Measurements from ENCODE around the gene SERINC3.

Gene SERINC3

GRCh38 chr20:44532259-44532980, 10.6 kb upstream of the SERINC3 start:
- no peaks in the 10 kb centered on the region for H3K27me3 ChIP-seq (ENCODE audit: control insufficient read depth, insufficient read depth, low read length)
- H3K4me3 ChIP-seq (ENCODE audit: low read depth, low read length), result peak overlapping the region; percentile 87
- no peaks in the 10 kb centered on the region for H3K9me3 ChIP-seq (ENCODE audit: control insufficient read depth, insufficient read depth, low read length)
- H3K36me3 ChIP-seq (ENCODE audit: control insufficient read depth, insufficient read depth, low read length), result no peaks in the 10 kb centered on the region
- H3K4me1 ChIP-seq (ENCODE audit: control insufficient read depth, insufficient read depth, low read length), result peaks cover 5% of the 10 kb centered on the region
- peak overlapping the region; percentile 47 for H3K9ac ChIP-seq (ENCODE audit: low read depth, low read length)

- Histone ChIP-seq H3K9me3 (ENCODE audit: control insufficient read depth, insufficient read depth, low read length) (no peaks in the 10 kb centered on the region), H3K4me3 (ENCODE audit: low read depth, low read length) (no peak overlapping the region), H3K27me3 (ENCODE audit: control insufficient read depth, insufficient read depth, low read length) (no peaks in the 10 kb centered on the region), H3K4me1 (ENCODE audit: control insufficient read depth, insufficient read depth, low read length) (peaks cover 14% of the 10 kb centered on the region), H3K9ac (ENCODE audit: low read depth, low read length) (no peak overlapping the region), H3K36me3 (ENCODE audit: control insufficient read depth, insufficient read depth, low read length) (no peaks in the 10 kb centered on the region)
These were observed 6.4 kb upstream of the SERINC3 start for GRCh38 chr20:44528309-44528708.

- Histone ChIP-seq H3K36me3 (ENCODE audit: control insufficient read depth, insufficient read depth, low read length) (no peaks in the 10 kb centered on the region), H3K4me3 (ENCODE audit: low read depth, low read length) (no peak overlapping the region), H3K4me1 (ENCODE audit: control insufficient read depth, insufficient read depth, low read length) (peaks cover 14% of the 10 kb centered on the region), H3K9ac (ENCODE audit: low read depth, low read length) (no peak overlapping the region), H3K27me3 (ENCODE audit: control insufficient read depth, insufficient read depth, low read length) (no peaks in the 10 kb centered on the region), H3K9me3 (ENCODE audit: control insufficient read depth, insufficient read depth, low read length) (no peaks in the 10 kb centered on the region)
These were observed 5.9 kb upstream of the SERINC3 start for GRCh38 chr20:44527716-44528199.

- H3K4me1 ChIP-seq (ENCODE audit: control insufficient read depth, insufficient read depth, low read length), result peaks cover 10% of the 10 kb centered on the region
- no peaks in the 10 kb centered on the region for H3K27me3 ChIP-seq (ENCODE audit: control insufficient read depth, insufficient read depth, low read length)
- no peak overlapping the region for H3K4me3 ChIP-seq (ENCODE audit: low read depth, low read length)
- no peaks in the 10 kb centered on the region for H3K9me3 ChIP-seq (ENCODE audit: control insufficient read depth, insufficient read depth, low read length)
- H3K9ac ChIP-seq (ENCODE audit: low read depth, low read length), result no peak overlapping the region
- no peaks in the 10 kb centered on the region for H3K36me3 ChIP-seq (ENCODE audit: control insufficient read depth, insufficient read depth, low read length)
These were observed 4.3 kb upstream of the SERINC3 start for GRCh38 chr20:44526129-44526528.

GRCh38 chr20:44523746-44524145, 1.9 kb upstream of the SERINC3 start:
- no peaks in the 10 kb centered on the region for H3K9me3 ChIP-seq (ENCODE audit: control insufficient read depth, insufficient read depth, low read length)
- H3K4me3 ChIP-seq (ENCODE audit: low read depth, low read length), result no peak overlapping the region
- H3K4me1 ChIP-seq (ENCODE audit: control insufficient read depth, insufficient read depth, low read length), result peaks cover 16% of the 10 kb centered on the region
- H3K36me3 ChIP-seq (ENCODE audit: control insufficient read depth, insufficient read depth, low read length), result no peaks in the 10 kb centered on the region
- no peaks in the 10 kb centered on the region for H3K27me3 ChIP-seq (ENCODE audit: control insufficient read depth, insufficient read depth, low read length)
- no peak overlapping the region for H3K9ac ChIP-seq (ENCODE audit: low read depth, low read length)

- Histone ChIP-seq H3K9me3 (ENCODE audit: control insufficient read depth, insufficient read depth, low read length) (no peaks in the 10 kb centered on the region), H3K4me1 (ENCODE audit: control insufficient read depth, insufficient read depth, low read length) (peaks cover 16% of the 10 kb centered on the region), H3K4me3 (ENCODE audit: low read depth, low read length) (no peak overlapping the region), H3K27me3 (ENCODE audit: control insufficient read depth, insufficient read depth, low read length) (no peaks in the 10 kb centered on the region), H3K36me3 (ENCODE audit: control insufficient read depth, insufficient read depth, low read length) (no peaks in the 10 kb centered on the region), H3K9ac (ENCODE audit: low read depth, low read length) (no peak overlapping the region)
These were observed 971 bp upstream of the SERINC3 start for GRCh38 chr20:44522841-44523240.

GRCh38 chr20:44520881-44521280, 989 bp downstream of the SERINC3 start:
- Histone ChIP-seq H3K27me3 (ENCODE audit: control insufficient read depth, insufficient read depth, low read length) (no peaks in the 10 kb centered on the region), H3K9ac (ENCODE audit: low read depth, low read length) (no peak overlapping the region), H3K9me3 (ENCODE audit: control insufficient read depth, insufficient read depth, low read length) (no peaks in the 10 kb centered on the region), H3K4me3 (ENCODE audit: low read depth, low read length) (peak overlapping the region; percentile 98), H3K36me3 (ENCODE audit: control insufficient read depth, insufficient read depth, low read length) (no peaks in the 10 kb centered on the region), H3K4me1 (ENCODE audit: control insufficient read depth, insufficient read depth, low read length) (peaks cover 18% of the 10 kb centered on the region)

GRCh38 chr20:44518248-44518647, 3.6 kb downstream of the SERINC3 start:
- H3K4me1 ChIP-seq (ENCODE audit: control insufficient read depth, insufficient read depth, low read length), result peaks cover 9% of the 10 kb centered on the region
- H3K9ac ChIP-seq (ENCODE audit: low read depth, low read length), result no peak overlapping the region
- H3K27me3 ChIP-seq (ENCODE audit: control insufficient read depth, insufficient read depth, low read length), result no peaks in the 10 kb centered on the region
- H3K9me3 ChIP-seq (ENCODE audit: control insufficient read depth, insufficient read depth, low read length), result no peaks in the 10 kb centered on the region
- H3K36me3 ChIP-seq (ENCODE audit: control insufficient read depth, insufficient read depth, low read length), result no peaks in the 10 kb centered on the region
- no peak overlapping the region for H3K4me3 ChIP-seq (ENCODE audit: low read depth, low read length)

GRCh38 chr20:44517454-44517853, 4.4 kb downstream of the SERINC3 start:
- no peak overlapping the region for H3K9ac ChIP-seq (ENCODE audit: low read depth, low read length)
- no peaks in the 10 kb centered on the region for H3K9me3 ChIP-seq (ENCODE audit: control insufficient read depth, insufficient read depth, low read length)
- no peaks in the 10 kb centered on the region for H3K36me3 ChIP-seq (ENCODE audit: control insufficient read depth, insufficient read depth, low read length)
- H3K27me3 ChIP-seq (ENCODE audit: control insufficient read depth, insufficient read depth, low read length), result no peaks in the 10 kb centered on the region
- H3K4me3 ChIP-seq (ENCODE audit: low read depth, low read length), result no peak overlapping the region
- peaks cover 9% of the 10 kb centered on the region for H3K4me1 ChIP-seq (ENCODE audit: control insufficient read depth, insufficient read depth, low read length)

- Histone ChIP-seq H3K4me3 (ENCODE audit: low read depth, low read length) (no peak overlapping the region), H3K4me1 (ENCODE audit: control insufficient read depth, insufficient read depth, low read length) (peaks cover 9% of the 10 kb centered on the region), H3K9me3 (ENCODE audit: control insufficient read depth, insufficient read depth, low read length) (no peaks in the 10 kb centered on the region), H3K9ac (ENCODE audit: low read depth, low read length) (no peak overlapping the region), H3K27me3 (ENCODE audit: control insufficient read depth, insufficient read depth, low read length) (no peaks in the 10 kb centered on the region), H3K36me3 (ENCODE audit: control insufficient read depth, insufficient read depth, low read length) (no peaks in the 10 kb centered on the region)
These were observed 5.4 kb downstream of the SERINC3 start for GRCh38 chr20:44516491-44516890.

GRCh38 chr20:44513871-44514270, 8.0 kb downstream of the SERINC3 start:
- H3K27me3 ChIP-seq (ENCODE audit: control insufficient read depth, insufficient read depth, low read length), result no peaks in the 10 kb centered on the region
- H3K4me1 ChIP-seq (ENCODE audit: control insufficient read depth, insufficient read depth, low read length), result peaks cover 2% of the 10 kb centered on the region
- no peak overlapping the region for H3K4me3 ChIP-seq (ENCODE audit: low read depth, low read length)
- peaks cover 2% of the 10 kb centered on the region for H3K36me3 ChIP-seq (ENCODE audit: control insufficient read depth, insufficient read depth, low read length)
- no peak overlapping the region for H3K9ac ChIP-seq (ENCODE audit: low read depth, low read length)
- H3K9me3 ChIP-seq (ENCODE audit: control insufficient read depth, insufficient read depth, low read length), result no peaks in the 10 kb centered on the region

- H3K36me3 ChIP-seq (ENCODE audit: control insufficient read depth, insufficient read depth, low read length), result peaks cover 2% of the 10 kb centered on the region
- no peak overlapping the region for H3K9ac ChIP-seq (ENCODE audit: low read depth, low read length)
- no peaks in the 10 kb centered on the region for H3K27me3 ChIP-seq (ENCODE audit: control insufficient read depth, insufficient read depth, low read length)
- no peaks in the 10 kb centered on the region for H3K4me1 ChIP-seq (ENCODE audit: control insufficient read depth, insufficient read depth, low read length)
- no peaks in the 10 kb centered on the region for H3K9me3 ChIP-seq (ENCODE audit: control insufficient read depth, insufficient read depth, low read length)
- no peak overlapping the region for H3K4me3 ChIP-seq (ENCODE audit: low read depth, low read length)
These were observed 12.1 kb downstream of the SERINC3 start for GRCh38 chr20:44509762-44510161.

Data from iPS-15b (cell line).